Astrocyte (in vitro differentiated cells and primary cell): ENCODE measurements around the gene PLEKHG5. TPM values are rescaled to one million over a fixed set of nuclear protein-coding genes. Genes with fewer than 3 reads are reported as not detected.

ENCODE experiments used
- DNase-seq: peaks from one replicate; pipeline ENCODE4 v3.0.0-alpha.2; 2010; ENCODE audit warnings: low read depth
- FAIRE-seq: peaks from 2 replicates; lab custom pipeline; 2011; peaks lifted over from hg19 to GRCh38; lab: Jason Lieb, UNC
- H2AFZ ChIP-seq: 2 replicates; pipeline ENCODE4 v1.6.0; 2012; ENCODE audit warnings: low read depth, low read length, inconsistent platforms
- H3K27ac ChIP-seq: 2 replicates; pipeline ENCODE4 v1.5.1; 2011; ENCODE audit warnings: low read depth, low read length, inconsistent platforms
- H3K27me3 ChIP-seq: 2 replicates; pipeline ENCODE4 v1.6.0; 2011; ENCODE audit warnings: low read length, inconsistent platforms; ENCODE audit not compliant: insufficient read depth
- H3K36me3 ChIP-seq: 2 replicates; pipeline ENCODE4 v1.5.1; 2011; ENCODE audit warnings: low read length, inconsistent platforms; ENCODE audit not compliant: insufficient read depth
- H3K4me1 ChIP-seq: 2 replicates; pipeline ENCODE4 v1.5.1; 2011; ENCODE audit warnings: low read length, inconsistent platforms; ENCODE audit not compliant: insufficient read depth
- H3K4me2 ChIP-seq: 2 replicates; pipeline ENCODE4 v1.6.0; 2012; ENCODE audit warnings: low read length, inconsistent platforms
- H3K4me3 ChIP-seq: 2 replicates; pipeline ENCODE4 v1.5.1; 2011; ENCODE audit warnings: low read depth, mild to moderate bottlenecking, low read length, inconsistent platforms; ENCODE audit not compliant: insufficient read depth
- H3K79me2 ChIP-seq: 2 replicates; pipeline ENCODE4 v1.6.0; 2012; ENCODE audit warnings: mild to moderate bottlenecking, low read length, inconsistent platforms; ENCODE audit not compliant: insufficient read depth
- H3K9ac ChIP-seq: 2 replicates; pipeline ENCODE4 v1.6.0; 2012; ENCODE audit warnings: mild to moderate bottlenecking, low read length, inconsistent platforms
- H3K9me3 ChIP-seq: 2 replicates; pipeline ENCODE4 v1.5.1; 2012; ENCODE audit warnings: low read depth, mild to moderate bottlenecking, low read length, inconsistent platforms; ENCODE audit not compliant: insufficient read depth
- H4K20me1 ChIP-seq: 2 replicates; pipeline ENCODE4 v1.6.0; 2012; ENCODE audit warnings: low read length, inconsistent platforms; ENCODE audit not compliant: insufficient read depth
- H3K27ac Mint-ChIP-seq: one replicate; pipeline ENCODE4 v1.8.0; 2021; ENCODE audit warnings: mild to moderate bottlenecking, mixed read lengths; ENCODE audit not compliant: unreplicated experiment
- H3K27me3 Mint-ChIP-seq: one replicate; pipeline ENCODE4 v1.8.0; 2021; ENCODE audit warnings: low read depth, mixed read lengths; ENCODE audit not compliant: unreplicated experiment
- H3K36me3 Mint-ChIP-seq: one replicate; pipeline ENCODE4 v1.8.0; 2021; ENCODE audit warnings: low read depth, mixed read lengths; ENCODE audit not compliant: unreplicated experiment
- H3K4me1 Mint-ChIP-seq: one replicate; pipeline ENCODE4 v1.8.0; 2021; ENCODE audit warnings: low read depth, mixed read lengths; ENCODE audit not compliant: unreplicated experiment
- H3K4me3 Mint-ChIP-seq: one replicate; pipeline ENCODE4 v1.8.0; 2021; ENCODE audit warnings: mild to moderate bottlenecking, moderate library complexity, mixed read lengths; ENCODE audit not compliant: unreplicated experiment
- H3K9me3 Mint-ChIP-seq: one replicate; pipeline ENCODE4 v1.8.0; 2021; ENCODE audit warnings: mild to moderate bottlenecking, mixed read lengths; ENCODE audit not compliant: unreplicated experiment
- CTCF ChIP-seq: IDR thresholded peaks from 2 replicates; pipeline ENCODE4 v1.5.1; 2011; ENCODE audit warnings: low read depth, mild to moderate bottlenecking, inconsistent platforms, low read length, moderate library complexity; ENCODE audit not compliant: insufficient read depth
- EZH2 ChIP-seq: IDR thresholded peaks from 2 replicates; pipeline ENCODE4 v1.6.1; 2012; ENCODE audit warnings: mild to moderate bottlenecking, low read length, inconsistent platforms; ENCODE audit not compliant: insufficient read depth
- total RNA-seq: library from RNA; stranded (reverse); gene quantifications from 2 replicates; pipeline ENCODE4 v1.2.1, GENCODE V29; 2021

Gene PLEKHG5
- total RNA-seq, 1 donor from 2014 or later = 25.1 TPM

- no peaks in the 10 kb centered on the region for H4K20me1 ChIP-seq
- no peak overlapping the region for H3K9ac ChIP-seq
- H3K4me1 ChIP-seq = no peaks in the 10 kb centered on the region
- no peak for TF ChIP-seq CTCF
- TF ChIP-seq EZH2 = no peak
- no peaks in the 10 kb centered on the region for H3K36me3 ChIP-seq
- H3K4me1 Mint-ChIP-seq = no peaks in the 10 kb centered on the region
- FAIRE-seq = no peak
- no peak overlapping the region for H2AFZ ChIP-seq
- no peak overlapping the region for H3K4me3 ChIP-seq
- DNase-seq = no peak
- no peak overlapping the region for H3K4me3 Mint-ChIP-seq
- no peaks in the 10 kb centered on the region for H3K79me2 ChIP-seq
- H3K27me3 Mint-ChIP-seq = peaks cover 6% of the 10 kb centered on the region
- H3K27me3 ChIP-seq = no peaks in the 10 kb centered on the region
- no peaks in the 10 kb centered on the region for H3K9me3 ChIP-seq
- H3K27ac Mint-ChIP-seq = no peak overlapping the region
- no peak overlapping the region for H3K4me2 ChIP-seq
- H3K9me3 Mint-ChIP-seq = no peaks in the 10 kb centered on the region
- H3K36me3 Mint-ChIP-seq = no peaks in the 10 kb centered on the region
- H3K27ac ChIP-seq = no peak overlapping the region
Measured at GRCh38 chr1:6510493-6510892, 19.0 kb upstream of the PLEKHG5 start.

- Mint-ChIP-seq H3K4me1 (no peaks in the 10 kb centered on the region), H3K4me3 (no peak overlapping the region), H3K36me3 (no peaks in the 10 kb centered on the region), H3K27ac (no peak overlapping the region), H3K27me3 (peaks cover 11% of the 10 kb centered on the region), H3K9me3 (no peaks in the 10 kb centered on the region)
- Histone ChIP-seq H3K36me3 (no peaks in the 10 kb centered on the region), H4K20me1 (no peaks in the 10 kb centered on the region), H3K9me3 (no peaks in the 10 kb centered on the region), H3K4me1 (no peaks in the 10 kb centered on the region), H3K27ac (no peak overlapping the region), H3K79me2 (no peaks in the 10 kb centered on the region), H3K4me3 (no peak overlapping the region), H3K9ac (no peak overlapping the region), H3K27me3 (no peaks in the 10 kb centered on the region), H3K4me2 (no peak overlapping the region), H2AFZ (no peak overlapping the region)
- FAIRE-seq (no peak), DNase-seq (no peak)
- TF ChIP-seq CTCF = no peak
- TF ChIP-seq EZH2 = no peak
Measured at GRCh38 chr1:6509919-6510291, 18.4 kb upstream of the PLEKHG5 start.

- H3K4me2 ChIP-seq = no peak overlapping the region
- no peak overlapping the region for H3K27ac Mint-ChIP-seq
- no peaks in the 10 kb centered on the region for H3K4me1 ChIP-seq
- no peak overlapping the region for H3K4me3 ChIP-seq
- H3K9me3 Mint-ChIP-seq = no peaks in the 10 kb centered on the region
- H3K36me3 ChIP-seq = no peaks in the 10 kb centered on the region
- peaks cover 11% of the 10 kb centered on the region for H3K27me3 Mint-ChIP-seq
- TF ChIP-seq EZH2 = no peak
- no peak for TF ChIP-seq CTCF
- H3K27ac ChIP-seq = no peak overlapping the region
- H4K20me1 ChIP-seq = no peaks in the 10 kb centered on the region
- H3K4me3 Mint-ChIP-seq = no peak overlapping the region
- H3K36me3 Mint-ChIP-seq = no peaks in the 10 kb centered on the region
- FAIRE-seq (no peak), DNase-seq (no peak)
- no peaks in the 10 kb centered on the region for H3K27me3 ChIP-seq
- no peaks in the 10 kb centered on the region for H3K9me3 ChIP-seq
- H3K9ac ChIP-seq = no peak overlapping the region
- no peaks in the 10 kb centered on the region for H3K4me1 Mint-ChIP-seq
- no peaks in the 10 kb centered on the region for H3K79me2 ChIP-seq
- no peak overlapping the region for H2AFZ ChIP-seq
Measured at GRCh38 chr1:6509220-6509918, 17.9 kb upstream of the PLEKHG5 start.
